GM18951 (cell line): ENCODE data around the gene CD55.
"Not testable (repeated sequence)": the region's sequence is repeated elsewhere in the genome, so short reads cannot be mapped to it uniquely, and the experiment has no call there.

Source experiments
- POLR2A ChIP-seq: IDR thresholded peaks from 4 replicates; pipeline ENCODE4 v1.6.1; 2011; ENCODE audit warnings: mild to moderate bottlenecking; ENCODE audit not compliant: insufficient read length, insufficient read depth; ENCODE audit errors: extremely low read depth
- in situ Hi-C: fragments of 300-500 bp; cut with MboI; formaldehyde crosslinking; loops from one replicate; pipeline ENCODE4 v1.12.0; 2022; ENCODE audit warnings: low sequenced_read_pairs, mixed read lengths, inconsistent platforms; ENCODE audit not compliant: unreplicated experiment

CD55 gene

GRCh38 chr1:207314816-207315215 is 6.7 kb upstream of the CD55 start:
- no peak for TF ChIP-seq POLR2A
- in situ Hi-C loops = loop anchor here (10.0 kb wide), 1 partner anchor 90 kb away; no protein-coding TSS in a partner anchor

- in situ Hi-C loops = loop anchor here (10.0 kb wide), 1 partner anchor 89 kb away; no protein-coding TSS in a partner anchor
- TF ChIP-seq POLR2A = no peak
Observed at GRCh38 chr1:207315435-207315834, 6.0 kb upstream of the CD55 start.

GRCh38 chr1:207316141-207316540 is 5.3 kb upstream of the CD55 start:
- in situ Hi-C loops = loop anchor here (10.0 kb wide), 1 partner anchor 89 kb away; no protein-coding TSS in a partner anchor

GRCh38 chr1:207316622-207317391 is 4.7 kb upstream of the CD55 start:
- in situ Hi-C loops = loop anchor here (10.0 kb wide), 1 partner anchor 88 kb away; no protein-coding TSS in a partner anchor
- no peak for TF ChIP-seq POLR2A

More at GRCh38 chr1:207316141-207316540, 5.3 kb upstream of the CD55 start:
- TF ChIP-seq POLR2A = no peak

GRCh38 chr1:207317561-207317960 is 3.9 kb upstream of the CD55 start:
- in situ Hi-C loops = loop anchor here (10.0 kb wide), 1 partner anchor 87 kb away; no protein-coding TSS in a partner anchor
- no peak for TF ChIP-seq POLR2A

- in situ Hi-C loops = loop anchor here (10.0 kb wide), 1 partner anchor 87 kb away; no protein-coding TSS in a partner anchor
- TF ChIP-seq POLR2A = no peak
Observed at GRCh38 chr1:207318072-207318619, 3.3 kb upstream of the CD55 start.

- TF ChIP-seq POLR2A = no peak
- in situ Hi-C loops = loop anchor here (10.0 kb wide), 1 partner anchor 86 kb away; no protein-coding TSS in a partner anchor
Observed at GRCh38 chr1:207319199-207319598, 2.3 kb upstream of the CD55 start.

- in situ Hi-C loops = not testable (repeated sequence)
Observed at GRCh38 chr1:207320105-207320504, 1.4 kb upstream of the CD55 start.

GRCh38 chr1:207321790-207322645 is 540 bp downstream of the CD55 start:
- no peak for TF ChIP-seq POLR2A
- in situ Hi-C loops = no loop called here

GRCh38 chr1:207323425-207324225 is 2.1 kb downstream of the CD55 start:
- no peak for TF ChIP-seq POLR2A
- in situ Hi-C loops = no loop called here

- in situ Hi-C loops = no loop called here
- TF ChIP-seq POLR2A = no peak
Observed at GRCh38 chr1:207328004-207328403, 6.5 kb downstream of the CD55 start.

- TF ChIP-seq POLR2A = no peak
- in situ Hi-C loops = no loop called here
Observed at GRCh38 chr1:207328908-207329440, 7.5 kb downstream of the CD55 start.
